SJSA1 (cell line): ENCODE data around the gene NAV3. TPM values are rescaled to one million over a fixed set of nuclear protein-coding genes. Genes with fewer than 3 reads are reported as not detected.
A peak's percentile ranks its signal among the peaks of the same experiment; 100 is the strongest.

Experiments used
- DNase-seq, 2 experiments: peaks; one replicate each; pipeline ENCODE4 v3.0.0-alpha.2; 2015 to 2020; ENCODE audit warnings: low spot score in 2 of 2, low read depth in 1 of 2
- H3K27ac ChIP-seq: fragments of 250-450 bp; sonication (Bioruptor Pico); 2 replicates; pipeline ENCODE4 v1.5.1; 2020; ENCODE audit warnings: mild to moderate bottlenecking, moderate library complexity
- H3K27me3 ChIP-seq: fragments of 250-450 bp; sonication (Bioruptor Pico); replicated peaks from 2 replicates; pipeline ENCODE4 v1.5.1; 2020; ENCODE audit warnings: mild to moderate bottlenecking, moderate library complexity
- H3K36me3 ChIP-seq: fragments of 250-450 bp; sonication (Bioruptor Pico); 2 replicates; pipeline ENCODE4 v1.5.1; 2020; ENCODE audit warnings: mild to moderate bottlenecking
- H3K4me1 ChIP-seq: fragments of 250-450 bp; sonication (Bioruptor Pico); replicated peaks from 2 replicates; pipeline ENCODE4 v1.6.1; 2021; ENCODE audit warnings: mild to moderate bottlenecking
- H3K4me3 ChIP-seq: fragments of 250-450 bp; sonication (Bioruptor Pico); 2 replicates; pipeline ENCODE4 v1.5.1; 2020; ENCODE audit warnings: mild to moderate bottlenecking
- H3K9me3 ChIP-seq: fragments of 250-450 bp; sonication (Bioruptor Pico); replicated peaks from 2 replicates; pipeline ENCODE4 v1.5.1; 2020; ENCODE audit warnings: mild to moderate bottlenecking
- total RNA-seq: library from RNA; depleted of rRNA; stranded (reverse); fragments of >200 nt; shearing (Covaris generic); gene quantifications from 2 replicates; pipeline ENCODE4 v1.2.3, GENCODE V29; 2014

NAV3 gene
- total RNA-seq, 1 experiment from 2014 or later, result 58.0 TPM

DNA sequence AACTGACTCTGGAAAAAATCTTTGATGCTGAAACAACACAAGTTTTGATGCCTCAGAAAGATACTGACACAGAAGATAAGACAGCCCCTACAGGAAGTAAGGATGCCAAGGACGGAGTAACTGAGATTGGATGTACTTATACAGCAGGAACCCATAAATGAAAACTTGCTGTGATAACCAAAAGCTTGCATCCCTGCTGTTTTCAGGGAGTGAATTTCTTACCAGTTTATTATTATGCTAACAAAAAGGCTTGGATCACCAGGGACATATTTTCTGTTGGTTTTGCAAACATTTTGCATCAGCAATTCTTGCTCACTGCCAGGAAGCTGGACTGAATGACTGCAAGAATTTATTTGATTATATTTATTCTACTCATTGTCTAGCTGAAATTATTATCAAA, 197.7 kb downstream of the NAV3 start:
- H3K36me3 ChIP-seq, result peaks cover 56% of the 10 kb centered on the region

DNA sequence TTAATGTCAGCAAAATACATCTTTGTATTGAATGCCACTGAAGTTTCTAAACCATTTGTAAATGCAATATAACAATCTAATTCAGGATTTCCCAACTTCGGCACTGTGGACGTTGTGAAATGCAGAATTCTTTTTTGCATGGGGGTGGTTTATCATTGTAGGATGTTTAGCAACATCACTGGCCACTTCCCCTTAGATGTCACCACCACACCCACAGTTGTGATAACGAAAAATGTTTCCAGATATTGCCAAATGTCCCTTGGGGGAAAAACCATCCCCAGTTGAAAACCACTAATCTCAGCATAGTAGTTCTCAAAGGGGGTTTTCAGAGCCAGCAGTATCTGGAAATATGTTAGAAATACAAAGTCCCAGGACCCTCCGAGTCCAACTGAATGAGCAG, 203.3 kb downstream of the NAV3 start:
- no peaks in the 10 kb centered on the region for H3K9me3 ChIP-seq
- no peaks in the 10 kb centered on the region for H3K27me3 ChIP-seq
- peaks cover 26% of the 10 kb centered on the region for H3K36me3 ChIP-seq
- H3K27ac ChIP-seq, result no peak overlapping the region
- H3K4me3 ChIP-seq, result no peak overlapping the region
- no peak for DNase-seq
- H3K4me1 ChIP-seq, result no peaks in the 10 kb centered on the region

More for the DNA sequence above, 197.7 kb downstream of the NAV3 start:
- no peak for DNase-seq
- no peaks in the 10 kb centered on the region for H3K4me1 ChIP-seq
- H3K27me3 ChIP-seq, result no peaks in the 10 kb centered on the region
- no peak overlapping the region for H3K4me3 ChIP-seq
- H3K27ac ChIP-seq, result no peak overlapping the region
- H3K9me3 ChIP-seq, result no peaks in the 10 kb centered on the region

DNA sequence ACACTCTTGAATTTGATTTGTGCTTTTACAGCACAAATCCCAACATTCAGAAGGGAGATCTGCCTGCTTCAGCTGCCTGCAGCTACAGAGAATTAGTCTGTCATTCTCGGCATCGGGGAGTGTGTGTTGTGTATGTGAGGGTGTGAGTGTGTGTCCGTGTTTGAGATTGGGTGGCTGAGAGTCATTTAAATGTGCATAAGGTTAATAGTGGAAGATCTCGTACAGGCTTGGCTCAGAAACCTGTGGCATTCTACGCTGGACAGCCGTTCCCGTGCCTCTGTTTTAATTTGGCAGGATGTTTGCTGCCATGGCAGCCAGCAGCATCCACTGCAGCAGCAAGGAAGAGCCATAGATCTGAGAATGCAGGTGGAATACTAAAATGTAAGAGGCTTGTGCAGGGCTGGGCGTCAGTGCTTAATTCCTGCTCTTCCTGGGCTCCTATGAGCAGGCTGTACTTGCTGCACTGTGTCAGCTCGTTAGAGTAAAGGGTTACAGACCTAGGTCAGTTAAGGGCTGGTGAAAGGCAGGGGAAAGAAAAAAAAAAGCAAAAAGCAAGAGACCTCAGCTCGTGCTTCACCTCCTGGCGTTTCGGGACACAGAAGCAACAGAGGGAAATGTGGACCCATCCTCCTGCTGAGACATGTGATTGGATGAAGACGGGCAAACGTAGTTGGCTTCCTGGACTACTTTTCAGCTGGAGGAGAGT, 205.4 kb downstream of the NAV3 start:
- H3K27ac ChIP-seq, result no peak overlapping the region
- H3K4me1 ChIP-seq, result no peaks in the 10 kb centered on the region
- H3K36me3 ChIP-seq, result peaks cover 20% of the 10 kb centered on the region
- no peaks in the 10 kb centered on the region for H3K27me3 ChIP-seq
- no peak for DNase-seq
- no peak overlapping the region for H3K4me3 ChIP-seq
- H3K9me3 ChIP-seq, result no peaks in the 10 kb centered on the region

DNA sequence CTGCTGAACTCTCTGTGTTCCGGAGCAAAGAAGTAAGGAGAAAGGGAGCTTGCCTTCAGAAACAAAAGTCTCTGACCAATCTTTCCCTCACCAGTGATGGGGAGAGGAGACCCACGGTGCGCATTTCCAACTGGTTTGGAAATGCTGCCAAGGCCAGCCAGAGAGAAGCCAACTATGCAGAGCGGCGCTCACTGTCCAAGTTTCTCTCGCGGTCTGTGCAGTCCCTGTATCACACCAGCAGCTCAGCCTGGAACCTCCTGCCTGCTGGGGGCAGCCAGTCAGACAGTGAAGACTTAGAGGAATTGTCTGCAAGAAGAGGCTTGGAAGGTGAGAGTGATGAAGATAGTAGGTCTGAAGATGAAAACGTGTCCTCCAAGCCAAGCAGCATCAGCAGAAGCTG, 206.2 kb downstream of the NAV3 start:
- Histone ChIP-seq H3K27ac (no peak overlapping the region), H3K4me3 (no peak overlapping the region), H3K9me3 (no peaks in the 10 kb centered on the region), H3K36me3 (peaks cover 21% of the 10 kb centered on the region), H3K27me3 (no peaks in the 10 kb centered on the region), H3K4me1 (no peaks in the 10 kb centered on the region)
- no peak for DNase-seq

DNA sequence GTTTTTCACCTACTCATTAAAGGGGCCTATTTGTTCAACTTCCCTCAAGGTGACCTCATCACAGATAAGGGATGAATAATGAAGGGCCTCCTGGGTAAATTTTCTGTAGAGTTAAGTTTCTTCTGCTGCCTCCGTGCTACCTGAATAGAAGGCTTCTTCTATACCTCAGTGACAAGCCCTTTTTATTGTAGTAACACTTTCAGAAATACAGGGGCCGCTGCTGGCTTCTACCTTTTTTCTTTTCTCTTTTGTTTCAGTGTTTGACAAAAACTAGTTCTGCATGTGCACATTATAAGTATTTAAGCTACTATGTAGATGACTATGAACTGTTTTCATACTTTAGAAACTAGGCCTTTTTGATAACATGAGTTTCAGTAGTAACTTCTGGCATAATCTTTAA, 207.0 kb downstream of the NAV3 start:
- DNase-seq, result no peak
- no peak overlapping the region for H3K27ac ChIP-seq
- H3K4me3 ChIP-seq, result no peak overlapping the region
- H3K4me1 ChIP-seq, result no peaks in the 10 kb centered on the region
- peaks cover 25% of the 10 kb centered on the region for H3K36me3 ChIP-seq
- H3K27me3 ChIP-seq, result no peaks in the 10 kb centered on the region
- H3K9me3 ChIP-seq, result no peaks in the 10 kb centered on the region

DNA sequence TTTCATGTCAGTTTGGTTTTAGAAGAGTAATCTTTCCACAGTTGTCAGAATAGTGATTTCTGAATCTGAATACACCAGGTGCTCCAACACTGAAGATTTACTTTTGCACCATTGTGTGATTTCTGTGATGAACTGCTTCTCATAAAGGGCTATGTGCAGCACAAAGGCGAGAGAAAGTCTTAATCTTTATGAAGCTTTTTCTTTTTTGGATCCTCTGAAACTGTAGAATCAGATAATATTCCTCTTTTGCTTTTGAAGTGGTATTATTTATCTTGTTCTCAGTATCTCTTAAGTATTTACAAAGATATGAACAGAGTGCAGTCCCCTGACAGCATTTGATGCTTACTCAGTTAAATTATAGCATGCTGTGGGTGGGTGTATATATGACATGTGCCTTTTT, 207.8 kb downstream of the NAV3 start:
- H3K36me3 ChIP-seq, result peaks cover 30% of the 10 kb centered on the region
- H3K4me1 ChIP-seq, result no peaks in the 10 kb centered on the region
- DNase-seq, result no peak
- no peaks in the 10 kb centered on the region for H3K27me3 ChIP-seq
- no peak overlapping the region for H3K4me3 ChIP-seq
- no peak overlapping the region for H3K27ac ChIP-seq
- H3K9me3 ChIP-seq, result no peaks in the 10 kb centered on the region

DNA sequence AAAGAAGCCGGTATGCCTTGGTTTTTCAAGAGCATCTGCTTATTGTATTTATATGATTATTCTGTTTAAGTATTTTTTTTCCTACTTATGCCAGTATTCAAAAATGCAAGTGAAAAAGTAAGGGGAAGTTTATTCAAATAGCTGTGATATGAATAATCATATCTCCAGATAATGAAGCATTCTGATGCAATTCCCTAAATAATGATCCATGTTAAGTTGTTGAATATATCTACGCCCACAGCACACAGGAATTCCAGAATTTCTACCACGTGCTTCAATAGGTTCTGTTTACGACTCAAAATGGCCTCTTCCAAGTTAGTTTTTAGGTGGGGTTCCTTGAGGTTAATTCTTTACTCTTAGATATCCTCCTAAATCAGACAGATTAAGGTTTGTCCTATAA, 208.3 kb downstream of the NAV3 start:
- Histone ChIP-seq H3K27me3 (no peaks in the 10 kb centered on the region), H3K36me3 (peaks cover 28% of the 10 kb centered on the region)
- DNase-seq, result no peak

DNA sequence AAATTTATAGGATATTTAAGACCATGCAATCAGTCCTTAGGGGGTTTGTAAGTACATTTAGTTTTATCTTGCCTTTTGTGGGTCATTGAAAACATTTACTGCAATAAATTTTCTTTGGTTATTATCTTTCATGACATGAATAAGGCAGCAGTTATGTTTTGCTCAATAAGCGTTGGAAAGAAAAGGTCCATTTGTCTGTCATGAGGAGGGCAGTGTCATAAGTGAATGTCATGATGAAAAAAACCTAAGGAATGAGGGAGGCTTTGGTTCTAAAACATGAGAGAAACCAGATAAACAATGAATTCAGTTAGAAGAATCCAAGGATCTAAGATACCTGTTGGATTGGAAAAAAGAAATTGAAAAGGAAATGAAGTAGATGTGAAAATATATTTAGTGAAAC, 209.4 kb downstream of the NAV3 start:
- H3K27ac ChIP-seq, result no peak overlapping the region
- no peaks in the 10 kb centered on the region for H3K4me1 ChIP-seq
- no peak overlapping the region for H3K4me3 ChIP-seq
- H3K27me3 ChIP-seq, result no peaks in the 10 kb centered on the region
- H3K9me3 ChIP-seq, result no peaks in the 10 kb centered on the region
- no peak for DNase-seq
- H3K36me3 ChIP-seq, result peaks cover 30% of the 10 kb centered on the region

More for the DNA sequence above, 208.3 kb downstream of the NAV3 start:
- Histone ChIP-seq H3K4me3 (no peak overlapping the region), H3K4me1 (no peaks in the 10 kb centered on the region), H3K27ac (no peak overlapping the region), H3K9me3 (no peaks in the 10 kb centered on the region)

DNA sequence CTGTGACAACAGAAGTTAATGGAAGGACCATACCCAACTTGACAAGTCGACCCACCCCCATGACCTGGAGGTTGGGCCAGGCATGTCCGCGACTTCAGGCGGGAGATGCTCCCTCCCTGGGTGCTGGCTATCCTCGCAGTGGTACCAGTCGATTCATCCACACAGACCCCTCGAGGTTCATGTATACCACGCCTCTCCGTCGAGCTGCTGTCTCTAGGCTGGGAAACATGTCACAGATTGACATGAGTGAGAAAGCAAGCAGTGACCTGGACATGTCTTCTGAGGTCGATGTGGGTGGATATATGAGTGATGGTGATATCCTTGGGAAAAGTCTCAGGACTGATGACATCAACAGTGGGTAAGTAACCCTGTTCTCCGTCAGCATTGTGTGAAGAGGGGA, 220.1 kb downstream of the NAV3 start:
- DNase-seq, result no peak
- Histone ChIP-seq H3K27ac (no peak overlapping the region), H3K36me3 (peaks cover 43% of the 10 kb centered on the region), H3K4me3 (no peak overlapping the region), H3K9me3 (no peaks in the 10 kb centered on the region), H3K4me1 (no peaks in the 10 kb centered on the region), H3K27me3 (no peaks in the 10 kb centered on the region)

DNA sequence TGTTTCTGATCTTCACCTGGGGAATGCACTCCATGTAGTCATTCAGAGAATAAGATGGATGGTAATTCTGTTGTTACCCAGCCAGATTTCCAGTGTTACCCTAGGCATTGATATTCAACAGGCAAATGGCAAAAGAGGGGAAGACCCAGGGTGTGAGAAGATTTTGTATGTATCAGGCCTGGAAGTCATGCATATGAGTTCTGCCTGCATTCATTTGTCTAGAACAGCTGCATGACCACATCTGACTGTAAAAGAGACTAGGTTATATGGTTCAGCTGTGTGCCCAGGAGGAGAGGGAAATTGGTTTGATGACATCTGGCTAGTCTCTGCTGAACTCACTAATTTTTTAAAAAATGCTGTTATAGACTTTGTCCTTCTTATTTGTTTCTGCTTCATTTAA, 224.9 kb downstream of the NAV3 start:
- Histone ChIP-seq H3K4me3 (no peak overlapping the region), H3K27ac (no peak overlapping the region), H3K4me1 (no peaks in the 10 kb centered on the region), H3K27me3 (no peaks in the 10 kb centered on the region), H3K36me3 (peaks cover 50% of the 10 kb centered on the region), H3K9me3 (no peaks in the 10 kb centered on the region)
- no peak for DNase-seq

DNA sequence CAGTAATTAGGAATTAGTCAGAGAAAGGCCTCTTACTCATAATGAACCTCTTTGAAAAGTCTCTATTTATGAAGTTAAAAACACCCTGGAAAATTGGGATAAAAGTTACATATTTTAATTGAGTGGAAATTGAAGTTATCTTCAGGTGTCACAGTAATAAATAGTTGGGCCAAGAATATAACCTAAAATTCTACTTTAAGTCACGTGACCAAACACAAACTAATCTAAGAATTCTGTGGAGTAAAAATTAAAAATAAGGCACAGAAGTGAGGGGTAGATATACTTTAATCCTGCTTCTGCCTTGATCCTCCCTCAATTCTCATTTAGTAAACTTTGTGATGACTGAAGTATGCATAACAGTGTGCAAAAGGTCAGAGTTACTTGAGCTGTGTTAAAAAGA, 226.4 kb downstream of the NAV3 start:
- H3K4me3 ChIP-seq, result no peak overlapping the region
- H3K4me1 ChIP-seq, result no peaks in the 10 kb centered on the region
- H3K9me3 ChIP-seq, result no peaks in the 10 kb centered on the region
- H3K27ac ChIP-seq, result no peak overlapping the region
- H3K36me3 ChIP-seq, result peaks cover 40% of the 10 kb centered on the region
- no peaks in the 10 kb centered on the region for H3K27me3 ChIP-seq
- no peak for DNase-seq

DNA sequence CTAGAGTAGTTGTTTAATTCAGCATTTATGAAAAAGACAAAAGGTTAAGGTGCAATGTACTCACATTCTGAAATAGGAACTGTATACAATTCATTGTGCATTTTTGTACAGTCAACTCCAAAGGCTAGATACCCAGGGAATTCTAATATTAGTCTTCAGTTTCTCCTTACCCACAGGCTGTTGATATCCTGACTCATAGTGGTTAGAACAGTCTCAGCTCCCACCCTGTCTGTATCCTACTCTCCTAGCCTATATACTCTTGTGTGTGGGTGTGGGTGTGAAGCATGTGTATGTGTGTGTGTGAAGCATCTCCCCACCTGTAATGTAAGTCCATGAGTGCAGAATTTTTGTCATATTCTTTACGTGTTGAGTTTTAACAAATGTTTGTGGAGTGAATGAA, 229.5 kb downstream of the NAV3 start:
- DNase-seq, result no peak
- H3K36me3 ChIP-seq, result peaks cover 40% of the 10 kb centered on the region
- H3K27me3 ChIP-seq, result no peaks in the 10 kb centered on the region
- no peak overlapping the region for H3K27ac ChIP-seq
- H3K9me3 ChIP-seq, result no peaks in the 10 kb centered on the region
- H3K4me1 ChIP-seq, result no peaks in the 10 kb centered on the region; the same call in 1 of the 2 replicates
- H3K4me3 ChIP-seq, result no peak overlapping the region

DNA sequence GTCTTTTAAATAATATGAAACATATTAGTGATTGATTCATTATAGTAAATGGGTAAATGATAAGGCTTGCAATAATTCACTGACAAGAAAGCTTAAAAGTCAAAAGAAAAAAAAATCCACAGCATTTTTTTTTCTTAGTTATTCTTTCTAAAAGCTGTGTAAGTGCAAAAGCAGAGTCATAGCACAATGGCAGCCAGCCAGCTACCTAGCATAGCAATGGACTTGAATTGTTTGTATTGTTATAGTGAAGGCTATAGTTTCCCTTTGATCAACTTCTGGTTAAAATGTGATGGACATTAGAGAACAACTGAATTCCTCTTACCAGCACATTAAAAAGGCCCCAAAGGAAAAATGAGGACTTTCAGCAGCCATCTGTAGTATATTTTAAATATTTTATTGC, 232.1 kb downstream of the NAV3 start:
- H3K4me3 ChIP-seq, result no peak overlapping the region
- no peaks in the 10 kb centered on the region for H3K9me3 ChIP-seq
- H3K36me3 ChIP-seq, result peaks cover 35% of the 10 kb centered on the region
- H3K27me3 ChIP-seq, result no peaks in the 10 kb centered on the region
- no peak overlapping the region for H3K27ac ChIP-seq
- DNase-seq, result peak; percentile 37 to 53
- H3K4me1 ChIP-seq, result no peaks in the 10 kb centered on the region; the same call in 1 of the 2 replicates

DNA sequence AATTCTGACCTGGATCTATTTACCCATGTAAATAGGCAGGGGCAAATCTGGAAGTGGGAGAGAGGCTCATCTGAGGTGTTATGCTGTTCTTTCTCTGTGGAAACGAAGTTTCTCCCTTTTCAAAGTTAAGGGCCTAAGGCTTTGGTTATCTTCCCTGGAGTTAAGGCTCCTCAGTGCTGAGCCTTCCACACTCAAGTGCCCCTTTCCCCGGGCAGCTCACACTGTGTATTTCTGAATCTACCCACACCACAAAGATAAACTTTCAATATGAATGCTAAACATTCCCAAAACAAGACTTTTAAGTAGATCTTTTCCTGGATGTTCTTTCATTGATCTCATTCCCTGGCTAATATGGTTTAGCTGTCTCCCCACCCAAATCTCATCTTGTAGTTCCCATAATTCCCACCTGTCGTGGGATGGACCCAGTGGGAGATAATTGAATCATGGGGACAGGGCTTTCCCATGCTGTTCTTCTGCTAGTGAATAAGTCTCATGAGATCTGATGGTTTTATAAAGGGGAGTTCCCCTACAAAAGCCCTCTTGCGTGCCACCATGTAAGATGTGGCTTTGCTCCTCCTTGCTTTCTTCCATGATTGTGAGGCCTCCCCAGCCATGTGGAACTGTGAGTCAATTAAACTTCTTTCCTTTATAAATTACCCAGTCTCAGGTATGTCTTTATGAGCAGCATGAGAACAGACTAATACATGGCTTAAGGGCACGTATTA, 251.1 kb downstream of the NAV3 start:
- H3K4me3 ChIP-seq, result no peak overlapping the region
- peaks cover 9% of the 10 kb centered on the region for H3K4me1 ChIP-seq
- no peaks in the 10 kb centered on the region for H3K9me3 ChIP-seq
- H3K27ac ChIP-seq, result no peak overlapping the region
- DNase-seq, result no peak
- H3K36me3 ChIP-seq, result 0 out of 2 replicates have a peak, but pooled peaks cover 2% of the 10 kb centered on the region
- no peaks in the 10 kb centered on the region for H3K27me3 ChIP-seq
